Endodermal cell (in vitro differentiated cells): Measurements from ENCODE around the gene LPIN1. TPM values are rescaled to one million over a fixed set of nuclear protein-coding genes. Genes with fewer than 3 reads are reported as not detected.

Experiments
- DNase-seq: peaks from one replicate; pipeline ENCODE4 v3.0.0-alpha.2; 2017
- H3K27ac ChIP-seq: 2 replicates; pipeline ENCODE4 v1.5.1; 2013; ENCODE audit warnings: mild to moderate bottlenecking, low read depth, low read length, moderate library complexity
- H3K27me3 ChIP-seq: 2 replicates; pipeline ENCODE4 v1.6.1; 2013; ENCODE audit warnings: mild to moderate bottlenecking, low read length, moderate library complexity; ENCODE audit not compliant: insufficient read depth, control insufficient read depth, poor library complexity, severe bottlenecking
- H3K36me3 ChIP-seq: 2 replicates; pipeline ENCODE4 v1.7.0; 2013; ENCODE audit warnings: mild to moderate bottlenecking, low read length, moderate library complexity; ENCODE audit not compliant: control insufficient read depth, insufficient read depth
- H3K4me1 ChIP-seq: one replicate; pipeline ENCODE4 v1.7.0; 2013; ENCODE audit warnings: low read length; ENCODE audit not compliant: control insufficient read depth, insufficient read depth
- H3K4me3 ChIP-seq: 2 replicates; pipeline ENCODE4 v1.5.1; 2013; ENCODE audit warnings: mild to moderate bottlenecking, low read length, moderate library complexity
- H3K9ac ChIP-seq: 2 replicates; pipeline ENCODE4 v1.6.1; 2013; ENCODE audit warnings: mild to moderate bottlenecking, low read length, moderate library complexity; ENCODE audit not compliant: poor library complexity, severe bottlenecking; ENCODE audit errors: extremely low read depth
- H3K9me3 ChIP-seq: 2 replicates; pipeline ENCODE4 v1.6.1; 2013; ENCODE audit warnings: mild to moderate bottlenecking, low read length, moderate library complexity; ENCODE audit not compliant: control insufficient read depth
- H3K27ac Mint-ChIP-seq: 2 replicates; pipeline ENCODE4 v1.8.0; 2020; ENCODE audit warnings: mixed read lengths
- H3K27me3 Mint-ChIP-seq: 2 replicates; pipeline ENCODE4 v1.8.0; 2021; ENCODE audit warnings: mild to moderate bottlenecking, mixed read lengths; ENCODE audit not compliant: insufficient read depth
- H3K36me3 Mint-ChIP-seq: 2 replicates; pipeline ENCODE4 v1.8.0; 2020; ENCODE audit warnings: low read depth, mixed read lengths
- H3K4me1 Mint-ChIP-seq: 2 replicates; pipeline ENCODE4 v1.8.0; 2020; ENCODE audit warnings: mixed read lengths
- H3K4me3 Mint-ChIP-seq: 2 replicates; pipeline ENCODE4 v1.8.0; 2020; ENCODE audit warnings: mild to moderate bottlenecking, moderate library complexity, mixed read lengths
- H3K9me3 Mint-ChIP-seq: 2 replicates; pipeline ENCODE4 v1.8.0; 2020; ENCODE audit warnings: mild to moderate bottlenecking, mixed read lengths
- WGBS, 2 experiments: methylation state at CpG; one replicate each; pipeline versions ENCODE4 v1.1.5 to v1.1.7; 2013; ENCODE audit warnings: missing lambda C conversion rate in 2 of 2, mixed read lengths in 1 of 2; ENCODE audit not compliant: insufficient coverage in 1 of 2, insufficient read length in 1 of 2; 5-methylcytosine and 5-hydroxymethylcytosine counted together
- total RNA-seq, 2 donors: library from RNA; stranded (reverse); fragmentation: NEBNext Ultra II Directional in 1 of 2; extraction: Animal tissue kit (Norgen Biotek cat#: 25700) in 1 of 2; gene quantifications; 2 replicates in 1 of 2; 3 replicates in 1 of 2; pipeline ENCODE4 v1.2.1, GENCODE V29; 2021
- TF ChIP-seq, protein P1 (sequence below): fragments of 200-600 bp; sonication (generic); conservative IDR thresholded peaks from 2 replicates; pipeline ENCODE4 v1.5.0; 2021; ENCODE audit warnings: antibody characterized with exemption, mild to moderate bottlenecking

LPIN1 gene
- total RNA-seq, 2 donors from 2014 or later, result 23.9 to 24.3 TPM

DNA sequence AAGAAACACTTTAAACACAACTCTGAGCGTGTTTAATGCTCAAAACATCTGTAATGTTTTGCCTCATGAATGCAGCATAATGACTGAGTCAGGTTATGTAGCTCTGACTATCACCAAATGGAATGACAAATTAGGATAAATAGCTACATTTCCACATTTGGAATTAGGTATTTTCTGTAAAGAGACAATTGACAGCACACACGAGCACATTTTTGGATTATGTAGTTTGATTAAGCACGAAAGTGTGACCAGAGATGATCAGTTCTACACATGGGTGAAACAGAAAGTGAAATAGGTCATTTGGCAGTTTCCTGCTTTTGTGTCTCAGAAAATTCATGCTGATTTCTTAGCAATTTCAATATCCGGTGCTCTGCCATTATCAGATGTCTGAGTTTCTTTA lies 29.0 kb downstream of the LPIN1 start:
- Mint-ChIP-seq H3K9me3 (no peaks in the 10 kb centered on the region), H3K27me3 (no peaks in the 10 kb centered on the region), H3K4me1 (peaks cover 3% of the 10 kb centered on the region), H3K36me3 (peaks cover 36% of the 10 kb centered on the region), H3K27ac (no peak overlapping the region), H3K4me3 (no peak overlapping the region)
- no peaks in the 10 kb centered on the region for H3K9me3 ChIP-seq
- H3K27ac ChIP-seq, result no peak overlapping the region
- TF ChIP-seq, protein P1, sequence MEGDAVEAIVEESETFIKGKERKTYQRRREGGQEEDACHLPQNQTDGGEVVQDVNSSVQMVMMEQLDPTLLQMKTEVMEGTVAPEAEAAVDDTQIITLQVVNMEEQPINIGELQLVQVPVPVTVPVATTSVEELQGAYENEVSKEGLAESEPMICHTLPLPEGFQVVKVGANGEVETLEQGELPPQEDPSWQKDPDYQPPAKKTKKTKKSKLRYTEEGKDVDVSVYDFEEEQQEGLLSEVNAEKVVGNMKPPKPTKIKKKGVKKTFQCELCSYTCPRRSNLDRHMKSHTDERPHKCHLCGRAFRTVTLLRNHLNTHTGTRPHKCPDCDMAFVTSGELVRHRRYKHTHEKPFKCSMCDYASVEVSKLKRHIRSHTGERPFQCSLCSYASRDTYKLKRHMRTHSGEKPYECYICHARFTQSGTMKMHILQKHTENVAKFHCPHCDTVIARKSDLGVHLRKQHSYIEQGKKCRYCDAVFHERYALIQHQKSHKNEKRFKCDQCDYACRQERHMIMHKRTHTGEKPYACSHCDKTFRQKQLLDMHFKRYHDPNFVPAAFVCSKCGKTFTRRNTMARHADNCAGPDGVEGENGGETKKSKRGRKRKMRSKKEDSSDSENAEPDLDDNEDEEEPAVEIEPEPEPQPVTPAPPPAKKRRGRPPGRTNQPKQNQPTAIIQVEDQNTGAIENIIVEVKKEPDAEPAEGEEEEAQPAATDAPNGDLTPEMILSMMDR, result no peak
- no peak for DNase-seq
- no peak overlapping the region for H3K4me3 ChIP-seq
- no peak overlapping the region for H3K9ac ChIP-seq
- H3K4me1 ChIP-seq, result no peaks in the 10 kb centered on the region
- H3K27me3 ChIP-seq, result no peaks in the 10 kb centered on the region
- peaks cover 50% of the 10 kb centered on the region for H3K36me3 ChIP-seq
- 95 to 96% methylated on average over 3 to 4 of the region's 4 CpGs for WGBS, 2 experiments

DNA sequence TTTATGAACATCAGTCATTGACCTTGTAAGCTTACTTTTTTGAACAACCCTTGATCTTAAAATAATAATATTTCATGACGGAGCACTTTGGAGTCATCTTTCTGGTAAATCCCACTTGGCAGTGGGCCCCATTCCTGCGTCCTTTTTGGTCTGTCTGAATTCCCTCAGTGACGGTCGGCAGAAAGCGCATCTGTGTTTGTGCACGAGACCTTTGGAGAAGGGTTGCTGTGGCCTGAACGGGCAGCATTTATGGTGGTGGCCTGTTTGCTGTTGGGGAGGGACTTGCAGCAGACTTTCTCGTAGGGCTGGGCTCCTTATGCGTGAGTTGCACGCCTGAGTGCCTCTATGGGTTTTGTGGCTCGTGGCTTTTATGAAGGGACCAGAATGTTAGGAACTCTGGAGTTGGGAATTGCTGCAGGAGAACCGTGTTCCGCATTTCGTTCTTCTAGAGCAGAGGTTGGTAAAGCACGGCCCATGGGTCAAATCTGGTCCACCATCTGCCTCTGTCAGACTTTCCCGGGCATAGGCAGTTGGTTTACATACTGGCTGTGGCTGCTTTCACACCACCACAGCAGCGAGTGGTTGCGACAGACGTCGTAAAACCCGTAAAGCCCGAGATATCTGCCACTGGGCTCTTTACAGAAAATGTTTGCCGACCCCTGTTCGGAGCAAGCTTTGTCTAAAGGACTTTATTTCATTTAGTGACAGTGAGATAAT lies 30.8 kb downstream of the LPIN1 start:
- TF ChIP-seq, protein P1, result no peak
- Histone ChIP-seq H3K27ac (no peak overlapping the region), H3K27me3 (no peaks in the 10 kb centered on the region), H3K9me3 (no peaks in the 10 kb centered on the region), H3K36me3 (peaks cover 56% of the 10 kb centered on the region), H3K4me3 (no peak overlapping the region), H3K4me1 (no peaks in the 10 kb centered on the region), H3K9ac (no peak overlapping the region)
- Mint-ChIP-seq H3K27me3 (no peaks in the 10 kb centered on the region), H3K4me1 (peaks cover 3% of the 10 kb centered on the region), H3K27ac (no peak overlapping the region), H3K4me3 (no peak overlapping the region), H3K9me3 (no peaks in the 10 kb centered on the region), H3K36me3 (peaks cover 33% of the 10 kb centered on the region)
- 90 to 95% methylated on average over 24 of the region's 24 CpGs for WGBS, 2 experiments
- no peak for DNase-seq

DNA sequence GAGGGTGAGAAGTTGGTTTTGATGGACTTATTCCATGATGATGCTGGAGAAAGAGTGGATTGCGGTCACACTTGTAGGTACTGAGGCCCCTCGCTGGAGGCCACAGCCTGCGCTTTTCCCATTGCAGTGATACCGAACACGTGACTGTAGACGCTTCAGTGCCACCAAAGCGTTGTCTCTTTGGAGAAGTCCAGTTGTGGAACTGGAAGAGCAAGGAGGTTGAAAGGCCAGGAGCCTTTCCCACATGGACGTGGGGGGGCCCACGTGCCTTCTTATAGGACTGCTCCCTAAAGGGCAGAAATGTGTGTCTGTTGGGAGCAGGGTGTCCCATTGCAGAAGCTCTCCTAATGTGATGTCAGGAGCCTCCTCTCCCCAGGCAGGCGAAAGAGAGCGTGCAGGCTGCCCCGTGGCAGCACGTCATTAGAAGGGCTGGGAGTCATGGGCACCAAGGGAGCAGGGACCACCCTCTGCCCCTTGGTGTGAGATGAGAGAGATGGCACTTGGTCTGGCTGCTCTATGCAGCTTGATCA lies 31.5 kb downstream of the LPIN1 start:
- no peak overlapping the region for H3K27ac Mint-ChIP-seq
- H3K4me1 Mint-ChIP-seq, result peaks cover 3% of the 10 kb centered on the region
- H3K27me3 ChIP-seq, result no peaks in the 10 kb centered on the region
- peaks cover 37% of the 10 kb centered on the region for H3K36me3 Mint-ChIP-seq
- H3K9me3 Mint-ChIP-seq, result no peaks in the 10 kb centered on the region
- no peaks in the 10 kb centered on the region for H3K9me3 ChIP-seq
- 92 to 96% methylated on average over 11 to 13 of the region's 13 CpGs for whole genome bisulfite sequencing, 2 experiments
- no peaks in the 10 kb centered on the region for H3K4me1 ChIP-seq
- no peak overlapping the region for H3K9ac ChIP-seq
- no peak overlapping the region for H3K4me3 Mint-ChIP-seq
- H3K4me3 ChIP-seq, result no peak overlapping the region
- DNase-seq, result no peak
- H3K27me3 Mint-ChIP-seq, result no peaks in the 10 kb centered on the region
- peaks cover 60% of the 10 kb centered on the region for H3K36me3 ChIP-seq
- TF ChIP-seq, protein P1, result no peak
- H3K27ac ChIP-seq, result no peak overlapping the region
